ENCODE results near the gene LINGO3. TPM values are rescaled to one million over a fixed set of nuclear protein-coding genes. Genes with fewer than 3 reads are reported as not detected.

The LINGO3 gene
- polyA plus RNA-seq, 1 donor from 2014 or later, result 2.7 TPM

GRCh38 chr19:2302319-2303210 is 5.4 kb downstream of the LINGO3 start:
- Histone ChIP-seq H3K9me3 (ENCODE audit: low read length) (no peaks in the 10 kb centered on the region), H3K4me2 (ENCODE audit: low read length) (no peak overlapping the region), H4K20me1 (ENCODE audit: insufficient read depth) (no peaks in the 10 kb centered on the region), H3K9ac (ENCODE audit: low read length) (no peak overlapping the region), H2AFZ (ENCODE audit: low read depth, low read length) (no peak overlapping the region), H3K9me2 (ENCODE audit: insufficient read depth, low read length) (no peaks in the 10 kb centered on the region), H3K4me3 (ENCODE audit: low read length) (no peak overlapping the region), H3F3A (ENCODE audit: insufficient read depth, low read length, poor library complexity, severe bottlenecking) (no peaks in the 10 kb centered on the region), H3K79me2 (replicated peaks; ENCODE audit: insufficient read depth, low read length) (no peaks in the 10 kb centered on the region), H3K27me3 (ENCODE audit: insufficient read depth, low read depth, low read length) (peaks cover 8% of the 10 kb centered on the region), H3K36me3 (ENCODE audit: insufficient read depth, low read length) (no peaks in the 10 kb centered on the region), H3K27ac (ENCODE audit: low read length) (no peak overlapping the region)
- TF ChIP-seq CTCF (IDR thresholded peaks at IDR 0.05; ENCODE audit: poor library complexity, severe bottlenecking) (no peak), SMC3 (conservative IDR thresholded peaks at IDR 0.05; ENCODE audit: poor library complexity) (no peak), REST (IDR thresholded peaks at IDR 0.05; ENCODE audit: borderline replicate concordance) (no peak), RAD21 (conservative IDR thresholded peaks at IDR 0.05) (no peak), EP300 (conservative IDR thresholded peaks at IDR 0.05; ENCODE audit: poor library complexity, severe bottlenecking) (no peak), EZH2 (IDR thresholded peaks at IDR 0.05; ENCODE audit: borderline replicate concordance, insufficient read depth, low read length, poor library complexity, severe bottlenecking) (no peak), MXI1 (conservative IDR thresholded peaks at IDR 0.05; ENCODE audit: poor library complexity, severe bottlenecking) (no peak), TAF1 (IDR thresholded peaks at IDR 0.05; ENCODE audit: low read depth) (no peak), POLR2AphosphoS5 (IDR thresholded peaks at IDR 0.05) (no peak)

- H3K36me3 ChIP-seq (ENCODE audit: insufficient read depth, low read length), result no peaks in the 10 kb centered on the region
- H2AFZ ChIP-seq (ENCODE audit: low read depth, low read length), result no peak overlapping the region
- TF ChIP-seq TAF1 (IDR thresholded peaks at IDR 0.05; ENCODE audit: low read depth), result no peak
- no peak for TF ChIP-seq POLR2AphosphoS5 (IDR thresholded peaks at IDR 0.05)
- TF ChIP-seq EZH2 (IDR thresholded peaks at IDR 0.05; ENCODE audit: borderline replicate concordance, insufficient read depth, low read length, poor library complexity, severe bottlenecking), result no peak
- TF ChIP-seq CTCF (IDR thresholded peaks at IDR 0.05; ENCODE audit: poor library complexity, severe bottlenecking), result no peak
- no peak for TF ChIP-seq REST (IDR thresholded peaks at IDR 0.05; ENCODE audit: borderline replicate concordance)
- TF ChIP-seq MXI1 (conservative IDR thresholded peaks at IDR 0.05; ENCODE audit: poor library complexity, severe bottlenecking), result no peak
- H4K20me1 ChIP-seq (ENCODE audit: insufficient read depth), result no peaks in the 10 kb centered on the region
- no peaks in the 10 kb centered on the region for H3K9me3 ChIP-seq (ENCODE audit: low read length)
- no peak overlapping the region for H3K4me3 ChIP-seq (ENCODE audit: low read length)
- H3K27ac ChIP-seq (ENCODE audit: low read length), result no peak overlapping the region
- H3K9me2 ChIP-seq (ENCODE audit: insufficient read depth, low read length), result no peaks in the 10 kb centered on the region
- no peaks in the 10 kb centered on the region for H3F3A ChIP-seq (ENCODE audit: insufficient read depth, low read length, poor library complexity, severe bottlenecking)
- H3K27me3 ChIP-seq (ENCODE audit: insufficient read depth, low read depth, low read length), result no peaks in the 10 kb centered on the region
- no peak overlapping the region for H3K9ac ChIP-seq (ENCODE audit: low read length)
- no peaks in the 10 kb centered on the region for H3K79me2 ChIP-seq (replicated peaks; ENCODE audit: insufficient read depth, low read length)
- no peak overlapping the region for H3K4me2 ChIP-seq (ENCODE audit: low read length)
Measured at GRCh38 chr19:2300533-2300932, 7.4 kb downstream of the LINGO3 start.

All from neural cell (in vitro differentiated cells).